ENCODE measurements around the gene FBXL16.
A peak's percentile ranks its signal among the peaks of the same experiment; 100 is the strongest.

Gene FBXL16

GRCh38 chr16:725463-726187 lies 20.0 kb upstream of the FBXL16 start:
- no peak overlapping the region for H3K27ac ChIP-seq (ENCODE audit: extremely low read depth, low read depth, low read length)
- peaks cover 7% of the 10 kb centered on the region; the same call in 1 of the 2 replicates for H3K4me1 ChIP-seq (ENCODE audit: control insufficient read depth, insufficient read depth, low read length)
- H3K9me3 ChIP-seq (ENCODE audit: control insufficient read depth, insufficient read depth, low read depth, low read length) = no peaks in the 10 kb centered on the region
- ChIA-PET CTCF (interaction anchor here (1.3 to 4.8 kb wide), 2 partner anchors 12 to 20 kb away, joined by 4 to 38 read pairs; partner anchors contain the start of gene METRN), POLR2A (interaction anchor here (0.6 to 2.1 kb wide), 7 partner anchors 9 to 1452 kb away, joined by 3 to 8 read pairs (median 4); partner anchors contain the start of genes JMJD8, METRN and WDR24)
- H3K36me3 ChIP-seq (ENCODE audit: control insufficient read depth in 2 of 2, insufficient read depth in 1 of 2, low read length in 2 of 2) = peaks cover 0 to 9% of the 10 kb centered on the region in 2 experiments; a peak in 1 of 3 replicates
- TF ChIP-seq ZNF155 (tag by site-specific recombination; IDR thresholded peaks at IDR 0.05) (no peak), ZNF692 (tag by site-specific recombination; IDR thresholded peaks at IDR 0.05) (peak; percentile 27; the same call in 1 of the 2 replicates), KLF8 (tag by site-specific recombination; IDR thresholded peaks at IDR 0.05) (0 out of 2 replicates have a peak, but pooled peaks have one; percentile 10), GLIS1 (tag by site-specific recombination; IDR thresholded peaks at IDR 0.05) (peak; percentile 90), ZEB2 (tag by site-specific recombination; IDR thresholded peaks at IDR 0.05) (peak; percentile 55; the same call in 1 of the 2 replicates), ZFP69B (tag by site-specific recombination; IDR thresholded peaks at IDR 0.05) (peak; percentile 67; the same call in 1 of the 2 replicates), SCRT2 (tag by site-specific recombination; IDR thresholded peaks at IDR 0.05) (no peak), ZNF362 (tag by site-specific recombination; IDR thresholded peaks at IDR 0.05) (no peak), ZBTB1 (tag by site-specific recombination; IDR thresholded peaks at IDR 0.05) (no peak), EGR2 (tag by site-specific recombination; IDR thresholded peaks at IDR 0.05; ENCODE audit: low read depth) (peak; percentile 91), GLIS2 (tag by site-specific recombination; IDR thresholded peaks at IDR 0.05) (peak; percentile 59), ZNF423 (tag by site-specific recombination; IDR thresholded peaks at IDR 0.05) (no peak), ZFHX2 (tag by site-specific recombination; conservative IDR thresholded peaks at IDR 0.05) (peak; percentile 91), ZNF747 (tag by site-specific recombination; IDR thresholded peaks at IDR 0.05) (no peak)
- TF ChIP-seq, protein P1, sequence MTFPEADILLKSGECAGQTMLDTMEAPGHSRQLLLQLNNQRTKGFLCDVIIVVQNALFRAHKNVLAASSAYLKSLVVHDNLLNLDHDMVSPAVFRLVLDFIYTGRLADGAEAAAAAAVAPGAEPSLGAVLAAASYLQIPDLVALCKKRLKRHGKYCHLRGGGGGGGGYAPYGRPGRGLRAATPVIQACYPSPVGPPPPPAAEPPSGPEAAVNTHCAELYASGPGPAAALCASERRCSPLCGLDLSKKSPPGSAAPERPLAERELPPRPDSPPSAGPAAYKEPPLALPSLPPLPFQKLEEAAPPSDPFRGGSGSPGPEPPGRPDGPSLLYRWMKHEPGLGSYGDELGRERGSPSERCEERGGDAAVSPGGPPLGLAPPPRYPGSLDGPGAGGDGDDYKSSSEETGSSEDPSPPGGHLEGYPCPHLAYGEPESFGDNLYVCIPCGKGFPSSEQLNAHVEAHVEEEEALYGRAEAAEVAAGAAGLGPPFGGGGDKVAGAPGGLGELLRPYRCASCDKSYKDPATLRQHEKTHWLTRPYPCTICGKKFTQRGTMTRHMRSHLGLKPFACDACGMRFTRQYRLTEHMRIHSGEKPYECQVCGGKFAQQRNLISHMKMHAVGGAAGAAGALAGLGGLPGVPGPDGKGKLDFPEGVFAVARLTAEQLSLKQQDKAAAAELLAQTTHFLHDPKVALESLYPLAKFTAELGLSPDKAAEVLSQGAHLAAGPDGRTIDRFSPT (tag by site-specific recombination; IDR thresholded peaks at IDR 0.05) = peak; percentile 21; the same call in 1 of the 2 replicates
- H3K4me3 ChIP-seq (ENCODE audit: low read depth, low read length) = no peak overlapping the region

DNA sequence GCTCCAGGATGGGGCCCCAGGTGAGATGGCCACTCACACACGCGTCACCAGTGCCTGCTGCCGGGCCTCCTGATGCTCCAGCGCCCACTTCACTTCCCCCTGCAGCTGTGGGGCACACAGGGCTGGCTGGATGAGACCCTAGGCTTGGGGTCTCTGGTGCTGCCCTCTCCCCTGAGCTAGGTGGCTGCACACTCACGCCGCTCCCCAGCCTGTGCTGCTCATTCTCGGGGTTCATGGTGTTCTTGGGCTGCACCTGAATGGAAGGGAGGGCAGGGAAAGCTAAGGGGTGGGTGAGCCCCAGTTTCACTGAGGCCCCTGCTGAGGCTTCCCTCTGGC lies 19.4 kb upstream of the FBXL16 start:
- POLR2A ChIA-PET = interaction anchor here (1.3 to 2.1 kb wide), 5 partner anchors 9 to 76 kb away, joined by 3 to 8 read pairs (median 4); partner anchors contain the start of genes GNG13, METRN and WDR24
- no peak overlapping the region for H3K27ac ChIP-seq (ENCODE audit: extremely low read depth, low read depth, low read length)
- H3K9me3 ChIP-seq (ENCODE audit: control insufficient read depth, insufficient read depth, low read depth, low read length) = no peaks in the 10 kb centered on the region
- CTCF ChIA-PET = interaction anchor here (1.3 to 4.8 kb wide), 2 partner anchors 12 to 21 kb away, joined by 4 to 38 read pairs; partner anchors contain the start of gene METRN
- no peak overlapping the region for H3K4me3 ChIP-seq (ENCODE audit: low read depth, low read length)
- H3K36me3 ChIP-seq (ENCODE audit: control insufficient read depth in 2 of 2, insufficient read depth in 1 of 2, low read length in 2 of 2) = peaks cover 0 to 5% of the 10 kb centered on the region in 2 experiments; a peak in 1 of 3 replicates
- peaks cover 9% of the 10 kb centered on the region for H3K4me1 ChIP-seq (ENCODE audit: control insufficient read depth, insufficient read depth, low read length)
- TF ChIP-seq INSM2 (tag by site-specific recombination; IDR thresholded peaks at IDR 0.05) (no peak), ZIC2 (tag by site-specific recombination; IDR thresholded peaks at IDR 0.05) (peak; percentile 19)

Data from HEK293 (cell line).